Endothelial cell of umbilical vein (primary cell): Measurements from ENCODE around the gene HOXA11. TPM values are rescaled to one million over a fixed set of nuclear protein-coding genes. Genes with fewer than 3 reads are reported as not detected.

Experiments
- BruUV-seq: library from RNA; stranded (reverse); fragments of 400-500 nt; replicated peaks from 2 replicates; lab custom pipeline; 2021; lab: Mats Ljungman, UMichigan
- CTCF ChIA-PET: fragments of 300-600, 350-600 bp; sonication (Branson Sonifier 250); formaldehyde crosslinking; loops from one replicate; lab custom pipeline; 2021; ENCODE audit warnings: antibody characterized with exemption, inconsistent platforms; lab: Charles Lee
- POLR2A ChIA-PET: fragments of 300-600, 350-600 bp; sonication (Branson Sonifier 250); formaldehyde crosslinking; loops from one replicate; lab custom pipeline; 2021; ENCODE audit warnings: antibody characterized with exemption, inconsistent platforms; lab: Charles Lee
- DNase-seq: peaks from one replicate; pipeline ENCODE4 v3.0.0-alpha.2; 2011; ENCODE audit warnings: low read depth, low spot score
- FAIRE-seq: peaks from 2 replicates; lab custom pipeline; 2011; peaks lifted over from hg19 to GRCh38; lab: Jason Lieb, UNC
- H2AFZ ChIP-seq: 2 replicates; pipeline ENCODE4 v1.6.0; 2012; ENCODE audit warnings: low read depth, low read length, control low read depth, inconsistent platforms
- H3K27ac ChIP-seq: 2 replicates; pipeline ENCODE4 v1.5.1; 2011; ENCODE audit warnings: low read depth, mild to moderate bottlenecking, control low read depth, low read length, moderate library complexity; ENCODE audit not compliant: insufficient read depth
- H3K27me3 ChIP-seq, 2 experiments: 2 replicates each; pipeline versions ENCODE4 v1.6.0 to v1.6.1; 2011; ENCODE audit warnings: low read length in 2 of 2, mixed read lengths in 1 of 2; ENCODE audit not compliant: control insufficient read depth in 2 of 2, insufficient read depth in 2 of 2
- H3K36me3 ChIP-seq, 2 experiments: 2 replicates in 1 of 2; 3 replicates in 1 of 2; pipeline ENCODE4 v1.5.1; 2011; ENCODE audit warnings: low read length in 2 of 2, mild to moderate bottlenecking in 1 of 2, moderate library complexity in 1 of 2; ENCODE audit not compliant: control insufficient read depth in 2 of 2, insufficient read depth in 2 of 2; ENCODE audit errors: extremely low read depth in 1 of 2
- H3K4me1 ChIP-seq: 3 replicates; pipeline ENCODE4 v1.5.1; 2011; ENCODE audit warnings: mild to moderate bottlenecking, low read length; ENCODE audit not compliant: control insufficient read depth, insufficient read depth; ENCODE audit errors: extremely low read depth
- H3K4me2 ChIP-seq: 2 replicates; pipeline ENCODE4 v1.6.1; 2011; ENCODE audit warnings: low read length, control low read depth, mixed read lengths; ENCODE audit not compliant: insufficient read depth
- H3K4me3 ChIP-seq, 3 experiments: fragments of 200-600 bp in 1 of 3; sonication (generic), shearing (Covaris generic) in 1 of 3; replicated peaks in 1 of 3; 2 replicates each; pipeline ENCODE4 v1.5.1; 2011 to 2016; ENCODE audit warnings: control low read depth in 3 of 3, low read length in 3 of 3, mild to moderate bottlenecking in 2 of 3, inconsistent platforms in 1 of 3, low read depth in 1 of 3, moderate library complexity in 1 of 3; ENCODE audit not compliant: insufficient read depth in 1 of 3
- H3K79me2 ChIP-seq: 2 replicates; pipeline ENCODE4 v1.6.0; 2012; ENCODE audit warnings: low read length, inconsistent platforms; ENCODE audit not compliant: control insufficient read depth, insufficient read depth
- H3K9ac ChIP-seq: replicated peaks from 2 replicates; pipeline ENCODE3; 2011; ENCODE audit warnings: low read length, control low read depth; ENCODE audit not compliant: insufficient read depth; ENCODE audit errors: extremely low read depth
- H3K9me1 ChIP-seq: replicated peaks from 3 replicates; pipeline ENCODE4 v1.6.0; 2011; ENCODE audit warnings: mild to moderate bottlenecking, low read length; ENCODE audit not compliant: control insufficient read depth, insufficient read depth; ENCODE audit errors: extremely low read depth
- H3K9me3 ChIP-seq: replicated peaks from 2 replicates; pipeline ENCODE4 v1.5.1; 2012; ENCODE audit warnings: low read length, inconsistent platforms; ENCODE audit not compliant: control insufficient read depth, insufficient read depth
- H4K20me1 ChIP-seq: replicated peaks from 2 replicates; pipeline ENCODE3; 2011; ENCODE audit warnings: mild to moderate bottlenecking, low read length; ENCODE audit not compliant: control insufficient read depth, insufficient read depth; ENCODE audit errors: extremely low read depth
- EZH2 ChIP-seq: IDR thresholded peaks from 2 replicates; pipeline ENCODE4 v1.6.1; 2012; ENCODE audit warnings: borderline replicate concordance, low read depth, mild to moderate bottlenecking, moderate library complexity, low read length, inconsistent platforms; ENCODE audit not compliant: severe bottlenecking
- FOS ChIP-seq: IDR thresholded peaks from 2 replicates; pipeline ENCODE4 v1.6.1; 2011; ENCODE audit warnings: mild to moderate bottlenecking, low read length, moderate library complexity, borderline replicate concordance; ENCODE audit not compliant: insufficient read depth
- GATA2 ChIP-seq: IDR thresholded peaks from 2 replicates; pipeline ENCODE4 v1.7.0; 2011; ENCODE audit warnings: low read depth, mild to moderate bottlenecking, moderate library complexity, mixed read lengths, low read length; ENCODE audit not compliant: insufficient read length, insufficient read depth
- JUN ChIP-seq: IDR thresholded peaks from 2 replicates; pipeline ENCODE4 v1.6.1; 2011; ENCODE audit warnings: borderline replicate concordance, low read depth; ENCODE audit not compliant: insufficient read length, insufficient read depth
- MYC ChIP-seq: IDR thresholded peaks from one replicate; pipeline ENCODE4 v1.6.1; 2011; ENCODE audit warnings: mild to moderate bottlenecking, low read depth, low read length
- POLR2A ChIP-seq: IDR thresholded peaks from 2 replicates; pipeline ENCODE4 v1.6.1; 2012; ENCODE audit warnings: low read depth, mild to moderate bottlenecking, control low read depth, low read length
- dilution Hi-C: fragments of 300-500 bp; cut with MboI; formaldehyde crosslinking; loops from one replicate; pipeline ENCODE4 v1.15.0; 2019; ENCODE audit warnings: low sequenced_read_pairs; ENCODE audit not compliant: extremely low pct_ligation_motif_present
- intact Hi-C: fragments of 100-400 bp; cut with micrococcal nuclease; formaldehyde crosslinking; loops from one replicate; pipeline ENCODE4 v1.10.0; 2022
- polyA plus RNA-seq, 4 experiments: library from polyadenylated mRNA; depleted of rRNA in 3 of 4; stranded (reverse) in 3 of 4; unstranded in 1 of 4; fragments of >200 nt; gene quantifications; 2 replicates each; pipeline versions ENCODE4 v1.2.1 to v1.2.3, GENCODE V29; 2011 to 2012; ENCODE audit warnings: missing spikeins in 1 of 4
- total RNA-seq: library from RNA; stranded (reverse); gene quantifications from 2 replicates; pipeline ENCODE4 v1.2.3, GENCODE V29; 2021
- TF ChIP-seq, protein P1 (sequence below), 2 donors: IDR thresholded peaks; 1 replicate in 1 of 2; 2 replicates in 1 of 2; pipeline ENCODE4 v1.5.1; 2011; ENCODE audit warnings: low read length in 2 of 2, mild to moderate bottlenecking in 2 of 2, moderate library complexity in 2 of 2, control low read depth in 1 of 2, inconsistent platforms in 1 of 2, low read depth in 1 of 2; ENCODE audit not compliant: insufficient read depth in 1 of 2; ENCODE audit errors: extremely low read depth in 1 of 2
- TF ChIP-seq, protein P2 (sequence below): IDR thresholded peaks from 2 replicates; pipeline ENCODE4 v1.6.1; 2011; ENCODE audit not compliant: insufficient read depth, insufficient read length

Gene HOXA11
- total and polyA plus RNA-seq, 2 donors (not counting 3 experiments of a cell fraction or from before 2014, with no cell fraction given) = 10.4 to 16.7 TPM

DNA sequence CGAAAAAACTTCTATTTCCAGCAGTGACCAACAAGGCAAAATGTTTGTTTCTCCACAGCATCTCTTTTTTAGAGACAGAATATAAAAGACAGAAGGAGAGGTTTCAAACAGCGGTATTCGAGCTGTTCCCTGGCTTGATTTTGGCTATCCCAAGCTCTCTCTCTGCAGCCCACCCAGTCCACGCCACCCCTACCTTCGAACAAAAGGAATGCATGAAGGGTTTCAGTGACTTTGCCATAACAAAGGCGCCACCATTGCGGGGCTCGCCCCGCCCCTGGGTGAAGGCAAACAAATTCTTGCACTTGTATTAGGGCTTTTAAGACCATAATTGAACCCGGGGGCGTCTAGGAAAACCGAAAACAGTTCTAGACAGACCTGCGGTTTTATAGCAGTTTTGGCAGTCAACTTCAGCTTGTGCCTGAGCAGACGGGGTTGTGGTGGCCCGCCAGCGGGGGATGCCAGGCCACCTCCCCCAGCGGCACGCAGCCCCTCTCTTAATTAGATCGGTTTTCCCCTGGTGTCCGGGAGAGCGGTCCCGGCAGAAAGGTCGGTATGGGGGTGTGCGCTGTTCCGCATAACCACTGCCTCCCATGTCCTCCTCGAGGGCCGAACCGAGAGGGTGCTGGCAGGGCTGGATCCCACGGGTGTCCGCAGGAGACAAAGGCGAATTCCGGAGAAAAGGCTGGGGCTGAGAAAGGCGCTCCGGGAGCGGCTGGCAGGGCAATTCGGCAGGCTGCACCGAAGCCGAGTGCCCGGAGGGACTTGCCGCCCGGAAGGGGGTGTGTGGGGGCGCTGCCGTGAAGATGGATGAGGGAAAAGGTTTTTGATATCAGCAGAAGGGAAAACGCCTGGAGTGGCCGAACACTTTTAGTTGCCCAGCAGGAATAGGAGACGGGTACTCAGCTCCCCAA is 2.7 kb upstream of the HOXA11 start:
- Histone ChIP-seq H3K79me2 (peaks cover 49% of the 10 kb centered on the region), H3K9me3 (no peaks in the 10 kb centered on the region), H3K9ac (peak overlapping the region; percentile 77), H3K4me3 (peak overlapping the region; percentile 6 to 48 (median 44)), H3K4me1 (peaks cover 56% of the 10 kb centered on the region), H4K20me1 (no peaks in the 10 kb centered on the region), H2AFZ (peak overlapping the region; percentile 4), H3K27me3 (no peaks in the 10 kb centered on the region), H3K9me1 (no peaks in the 10 kb centered on the region), H3K27ac (peak overlapping the region; percentile 90), H3K36me3 (no peaks in the 10 kb centered on the region), H3K4me2 (peak overlapping the region; percentile 82)
- dilution Hi-C loops (no loop called here), intact Hi-C loops (loop anchor here (2.0 to 5.0 kb wide), 3 partner anchors 475 to 1330 kb away; partner anchors contain the start of gene HIBADH)
- ChIA-PET CTCF (interaction anchor here (1.1 to 6.0 kb wide), 11 partner anchors 8 to 906 kb away, joined by 3 to 49 read pairs (median 4); partner anchors contain the start of genes HOXA10, HOXA13 and HOXA7), POLR2A (interaction anchor here (1.1 kb wide), 1 partner anchor 11 kb away, joined by 3 read pairs; no protein-coding TSS in a partner anchor)
- TF ChIP-seq POLR2A (no peak), MYC (no peak), JUN (no peak), GATA2 (no peak), FOS (no peak), EZH2 (no peak)
- TF ChIP-seq, protein P1, sequence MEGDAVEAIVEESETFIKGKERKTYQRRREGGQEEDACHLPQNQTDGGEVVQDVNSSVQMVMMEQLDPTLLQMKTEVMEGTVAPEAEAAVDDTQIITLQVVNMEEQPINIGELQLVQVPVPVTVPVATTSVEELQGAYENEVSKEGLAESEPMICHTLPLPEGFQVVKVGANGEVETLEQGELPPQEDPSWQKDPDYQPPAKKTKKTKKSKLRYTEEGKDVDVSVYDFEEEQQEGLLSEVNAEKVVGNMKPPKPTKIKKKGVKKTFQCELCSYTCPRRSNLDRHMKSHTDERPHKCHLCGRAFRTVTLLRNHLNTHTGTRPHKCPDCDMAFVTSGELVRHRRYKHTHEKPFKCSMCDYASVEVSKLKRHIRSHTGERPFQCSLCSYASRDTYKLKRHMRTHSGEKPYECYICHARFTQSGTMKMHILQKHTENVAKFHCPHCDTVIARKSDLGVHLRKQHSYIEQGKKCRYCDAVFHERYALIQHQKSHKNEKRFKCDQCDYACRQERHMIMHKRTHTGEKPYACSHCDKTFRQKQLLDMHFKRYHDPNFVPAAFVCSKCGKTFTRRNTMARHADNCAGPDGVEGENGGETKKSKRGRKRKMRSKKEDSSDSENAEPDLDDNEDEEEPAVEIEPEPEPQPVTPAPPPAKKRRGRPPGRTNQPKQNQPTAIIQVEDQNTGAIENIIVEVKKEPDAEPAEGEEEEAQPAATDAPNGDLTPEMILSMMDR (IDR thresholded peaks at IDR 0.05; ENCODE audit: extremely low read depth in 1 of 2, insufficient read depth in 1 of 2, low read depth in 1 of 2, low read length in 2 of 2) = no peak
- TF ChIP-seq, protein P2, sequence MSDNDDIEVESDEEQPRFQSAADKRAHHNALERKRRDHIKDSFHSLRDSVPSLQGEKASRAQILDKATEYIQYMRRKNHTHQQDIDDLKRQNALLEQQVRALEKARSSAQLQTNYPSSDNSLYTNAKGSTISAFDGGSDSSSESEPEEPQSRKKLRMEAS = no peak
- no peak for FAIRE-seq
- peak; percentile 62 for DNase-seq
- BruUV-seq = no TSS peak
